SK-N-SH treated with all-trans-retinoic acid at 6 μM for 48 hours (cell line): ENCODE data around the gene SIGLEC9.
"Not testable (repeated sequence)": the region's sequence is repeated elsewhere in the genome, so short reads cannot be mapped to it uniquely, and the experiment has no call there.

ENCODE experiments used
- ATAC-seq: fragments of 200-7000 bp; cut with Tn5 transposase; 3 replicates; pipeline ENCODE4 v1.9.1; 2020; ENCODE audit warnings: mild to moderate bottlenecking, moderate library complexity
- ARNTL ChIP-seq: fragments of 450-650 bp; formaldehyde crosslinking; IDR thresholded peaks from 2 replicates; pipeline ENCODE4 v1.5.0; 2020; ENCODE audit warnings: low read depth, mild to moderate bottlenecking, moderate library complexity, borderline replicate concordance
- BACH2 ChIP-seq: fragments of 250-450 bp; sonication (Bioruptor Pico); IDR thresholded peaks from 2 replicates; pipeline ENCODE4 v1.9.0; 2021; ENCODE audit warnings: mild to moderate bottlenecking, borderline replicate concordance
- CREB5 ChIP-seq: fragments of 250-450 bp; sonication (Bioruptor Pico); IDR thresholded peaks from 2 replicates; pipeline ENCODE4 v1.5.1; 2020; ENCODE audit warnings: low read depth, mild to moderate bottlenecking, moderate library complexity
- CSDC2 ChIP-seq: fragments of 250-450 bp; sonication (Bioruptor Pico); IDR thresholded peaks from 2 replicates; pipeline ENCODE4 v1.5.0; 2020; ENCODE audit warnings: mild to moderate bottlenecking, moderate library complexity
- ESRRG ChIP-seq: fragments of 250-450 bp; sonication (Bioruptor Pico); IDR thresholded peaks from 2 replicates; pipeline ENCODE4 v1.6.1; 2021; ENCODE audit warnings: mild to moderate bottlenecking
- GLIS3 ChIP-seq: fragments of 250-450 bp; sonication (Bioruptor Pico); IDR thresholded peaks from 2 replicates; pipeline ENCODE4 v1.5.0; 2020; ENCODE audit warnings: mild to moderate bottlenecking, moderate library complexity
- ISL1 ChIP-seq: fragments of 250-450 bp; sonication (Bioruptor Pico); IDR thresholded peaks from 2 replicates; pipeline ENCODE4 v2.1.2; 2022; ENCODE audit warnings: mild to moderate bottlenecking, moderate library complexity
- OSR1 ChIP-seq: fragments of 250-450 bp; sonication (Bioruptor Pico); IDR thresholded peaks from 2 replicates; pipeline ENCODE4 v1.8.0; 2022; ENCODE audit warnings: moderate library complexity, mild to moderate bottlenecking, inconsistent platforms
- PATZ1 ChIP-seq: fragments of 250-450 bp; sonication (Bioruptor Pico); IDR thresholded peaks from 2 replicates; pipeline ENCODE4 v1.8.0; 2020; ENCODE audit warnings: mild to moderate bottlenecking, moderate library complexity, borderline replicate concordance
- PPARA ChIP-seq: fragments of 250-450 bp; sonication (Bioruptor Pico); IDR thresholded peaks from 2 replicates; pipeline ENCODE4 v1.5.0; 2020; ENCODE audit warnings: mild to moderate bottlenecking, borderline replicate concordance
- RARB ChIP-seq: fragments of 250-450 bp; sonication (Bioruptor Pico); IDR thresholded peaks from 2 replicates; pipeline ENCODE4 v1.8.0; 2021; ENCODE audit warnings: mild to moderate bottlenecking, moderate library complexity
- SNAI2 ChIP-seq: fragments of 250-450 bp; sonication (Bioruptor Pico); IDR thresholded peaks from 2 replicates; pipeline ENCODE4 v1.5.0; 2020; ENCODE audit warnings: mild to moderate bottlenecking, moderate library complexity
- TCF4 ChIP-seq: fragments of 250-450 bp; sonication (Bioruptor Pico); IDR thresholded peaks from 2 replicates; pipeline ENCODE4 v1.8.0; 2021; ENCODE audit warnings: mild to moderate bottlenecking, moderate library complexity, borderline replicate concordance
- TOX ChIP-seq: fragments of 250-450 bp; sonication (Bioruptor Pico); IDR thresholded peaks from 2 replicates; pipeline ENCODE4 v1.8.0; 2021; ENCODE audit warnings: mild to moderate bottlenecking, moderate library complexity, borderline replicate concordance
- ZC3H10 ChIP-seq: fragments of 250-450 bp; sonication (Bioruptor Pico); IDR thresholded peaks from 2 replicates; pipeline ENCODE4 v1.5.1; 2021; ENCODE audit warnings: mild to moderate bottlenecking, moderate library complexity
- ZFP3 ChIP-seq: fragments of 250-450 bp; sonication (Bioruptor Pico); IDR thresholded peaks from 2 replicates; pipeline ENCODE4 v1.5.0; 2020; ENCODE audit warnings: mild to moderate bottlenecking, moderate library complexity
- ZFP30 ChIP-seq: fragments of 450-650 bp; formaldehyde crosslinking; IDR thresholded peaks from 2 replicates; pipeline ENCODE4 v1.5.0; 2022; ENCODE audit warnings: mild to moderate bottlenecking, moderate library complexity
- ZNF565 ChIP-seq: fragments of 450-650 bp; formaldehyde crosslinking; conservative IDR thresholded peaks from 2 replicates; pipeline ENCODE4 v1.5.0; 2020; ENCODE audit warnings: low read depth, mild to moderate bottlenecking, moderate library complexity
- ZNF70 ChIP-seq: fragments of 450-650 bp; formaldehyde crosslinking; IDR thresholded peaks from 2 replicates; pipeline ENCODE4 v1.5.0; 2020; ENCODE audit warnings: mild to moderate bottlenecking, moderate library complexity
- ZNF8 ChIP-seq: fragments of 450-650 bp; formaldehyde crosslinking; IDR thresholded peaks from 2 replicates; pipeline ENCODE4 v1.5.0; 2020; ENCODE audit warnings: mild to moderate bottlenecking, moderate library complexity
- TF ChIP-seq, protein P1 (sequence below): fragments of 250-450 bp; sonication (Bioruptor Pico); IDR thresholded peaks from 2 replicates; pipeline ENCODE4 v1.8.0; 2021; ENCODE audit warnings: low read depth, mild to moderate bottlenecking, moderate library complexity, borderline replicate concordance
- TF ChIP-seq, protein P2 (sequence below): fragments of 250-450 bp; sonication (Bioruptor Pico); IDR thresholded peaks from 2 replicates; pipeline ENCODE4 v1.5.1; 2021; ENCODE audit warnings: mild to moderate bottlenecking, moderate library complexity

Gene SIGLEC9

GRCh38 chr19:51141181-51141580, 16.5 kb downstream of the SIGLEC9 start:
- no peak for ATAC-seq
- no peak for TF ChIP-seq CREB5 (CRISPR knock-in tag)
- no peak for TF ChIP-seq TOX
- no peak for TF ChIP-seq ZNF70 (CRISPR knock-in tag)
- no peak for TF ChIP-seq CSDC2 (CRISPR knock-in tag)
- no peak for TF ChIP-seq ZNF8
- no peak for TF ChIP-seq BACH2
- no peak for TF ChIP-seq ZC3H10 (CRISPR knock-in tag)
- TF ChIP-seq PATZ1 (CRISPR knock-in tag): no peak
- TF ChIP-seq, protein P1, sequence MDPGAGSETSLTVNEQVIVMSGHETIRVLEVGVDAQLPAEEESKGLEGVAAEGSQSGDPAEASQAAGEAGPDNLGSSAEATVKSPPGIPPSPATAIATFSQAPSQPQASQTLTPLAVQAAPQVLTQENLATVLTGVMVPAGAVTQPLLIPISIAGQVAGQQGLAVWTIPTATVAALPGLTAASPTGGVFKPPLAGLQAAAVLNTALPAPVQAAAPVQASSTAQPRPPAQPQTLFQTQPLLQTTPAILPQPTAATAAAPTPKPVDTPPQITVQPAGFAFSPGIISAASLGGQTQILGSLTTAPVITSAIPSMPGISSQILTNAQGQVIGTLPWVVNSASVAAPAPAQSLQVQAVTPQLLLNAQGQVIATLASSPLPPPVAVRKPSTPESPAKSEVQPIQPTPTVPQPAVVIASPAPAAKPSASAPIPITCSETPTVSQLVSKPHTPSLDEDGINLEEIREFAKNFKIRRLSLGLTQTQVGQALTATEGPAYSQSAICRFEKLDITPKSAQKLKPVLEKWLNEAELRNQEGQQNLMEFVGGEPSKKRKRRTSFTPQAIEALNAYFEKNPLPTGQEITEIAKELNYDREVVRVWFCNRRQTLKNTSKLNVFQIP (CRISPR knock-in tag): no peak
- TF ChIP-seq ZNF565 (CRISPR knock-in tag): no peak
- no peak for TF ChIP-seq PPARA (CRISPR knock-in tag)
- no peak for TF ChIP-seq OSR1 (CRISPR knock-in tag)
- TF ChIP-seq ISL1 (CRISPR knock-in tag): no peak
- no peak for TF ChIP-seq TCF4 (CRISPR knock-in tag)
- no peak for TF ChIP-seq ZFP3 (CRISPR knock-in tag)
- TF ChIP-seq ARNTL (CRISPR knock-in tag): no peak
- TF ChIP-seq, all 23 proteins: peak for 0

- TF ChIP-seq, protein P2, sequence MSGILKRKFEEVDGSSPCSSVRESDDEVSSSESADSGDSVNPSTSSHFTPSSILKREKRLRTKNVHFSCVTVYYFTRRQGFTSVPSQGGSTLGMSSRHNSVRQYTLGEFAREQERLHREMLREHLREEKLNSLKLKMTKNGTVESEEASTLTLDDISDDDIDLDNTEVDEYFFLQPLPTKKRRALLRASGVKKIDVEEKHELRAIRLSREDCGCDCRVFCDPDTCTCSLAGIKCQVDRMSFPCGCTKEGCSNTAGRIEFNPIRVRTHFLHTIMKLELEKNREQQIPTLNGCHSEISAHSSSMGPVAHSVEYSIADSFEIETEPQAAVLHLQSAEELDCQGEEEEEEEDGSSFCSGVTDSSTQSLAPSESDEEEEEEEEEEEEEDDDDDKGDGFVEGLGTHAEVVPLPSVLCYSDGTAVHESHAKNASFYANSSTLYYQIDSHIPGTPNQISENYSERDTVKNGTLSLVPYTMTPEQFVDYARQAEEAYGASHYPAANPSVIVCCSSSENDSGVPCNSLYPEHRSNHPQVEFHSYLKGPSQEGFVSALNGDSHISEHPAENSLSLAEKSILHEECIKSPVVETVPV (CRISPR knock-in tag): no peak
- no peak for ATAC-seq
Observed at GRCh38 chr19:51142119-51142518, 17.4 kb downstream of the SIGLEC9 start, which contains the start of gene SIGLEC7. Gene SIGLEC7 (plus strand): TSS chr19:51142301. CDS start chr19:51142370, 69 bp downstream.

DNA sequence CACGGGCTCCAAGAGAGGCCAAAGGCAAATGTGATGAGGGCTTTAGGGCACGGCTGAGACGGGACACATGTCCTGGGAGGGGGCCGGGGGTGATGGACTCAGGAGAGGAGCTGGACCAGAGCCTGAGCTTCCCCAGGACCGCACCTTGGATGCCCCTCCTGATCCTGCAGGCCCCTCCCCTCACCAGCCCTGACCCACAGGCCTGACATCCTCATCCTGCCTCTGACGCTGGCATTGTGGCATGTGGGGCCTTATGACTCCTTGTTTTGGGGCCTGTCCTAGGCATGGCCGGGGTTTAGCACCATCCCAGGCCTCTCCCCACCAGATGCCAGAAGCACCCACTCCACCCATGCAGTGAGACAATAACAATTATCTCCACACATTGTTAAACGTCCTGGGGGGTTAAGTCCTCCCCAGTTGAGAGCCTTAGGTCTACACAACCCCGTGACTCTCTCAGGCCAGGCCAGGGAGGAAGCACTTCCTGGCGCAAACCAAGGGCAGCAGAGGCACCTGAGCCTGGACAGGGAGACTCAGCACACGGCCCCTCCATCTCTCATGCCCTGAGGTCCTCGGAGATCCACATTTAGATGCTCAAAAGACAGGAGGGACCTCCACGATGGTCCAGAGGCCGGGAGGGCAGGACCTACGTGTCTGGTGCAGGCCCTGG, 18.2 kb downstream of the SIGLEC9 start:
- ATAC-seq: not testable (repeated sequence)

DNA sequence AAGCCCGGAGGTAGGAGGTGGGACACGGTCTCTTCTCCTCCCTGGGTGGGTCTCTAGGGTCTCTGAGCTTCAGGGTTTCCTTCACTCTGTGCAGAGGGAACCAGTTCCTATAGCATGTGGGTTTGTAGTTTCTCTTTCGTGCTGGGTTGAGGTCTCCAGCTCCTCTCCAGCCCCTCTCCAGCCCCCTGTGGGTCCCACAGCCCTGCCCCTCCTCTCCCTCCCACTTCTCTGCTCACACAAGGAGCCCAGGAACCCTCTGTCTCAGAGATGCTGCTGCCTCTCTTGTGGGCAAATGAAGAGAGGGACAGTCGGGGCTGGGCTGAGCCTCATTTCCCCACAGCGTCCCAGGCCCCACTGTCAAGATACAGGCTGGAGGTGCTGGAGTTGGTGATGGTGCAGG, 18.8 kb downstream of the SIGLEC9 start:
- ATAC-seq: no peak
- TF ChIP-seq GLIS3 (CRISPR knock-in tag) (no peak), ZNF8 (no peak), ZNF565 (CRISPR knock-in tag) (no peak), PPARA (CRISPR knock-in tag) (no peak), OSR1 (CRISPR knock-in tag) (no peak), ZFP30 (no peak), CSDC2 (CRISPR knock-in tag) (no peak), ESRRG (no peak), ZFP3 (CRISPR knock-in tag) (no peak), BACH2 (no peak), ZNF70 (CRISPR knock-in tag) (no peak), ZC3H10 (CRISPR knock-in tag) (no peak), SNAI2 (CRISPR knock-in tag) (no peak), CREB5 (CRISPR knock-in tag) (no peak), RARB (CRISPR knock-in tag) (no peak), TCF4 (CRISPR knock-in tag) (no peak)
- TF ChIP-seq, protein P2 (CRISPR knock-in tag): no peak
- TF ChIP-seq, protein P1 (CRISPR knock-in tag): no peak
